Stimulated activated CD8-positive, alpha-beta memory T cell treated with anti-CD3 and anti-CD28 coated beads, Interleukin-15, amount 100 ng/mL, for 24 hours (primary cell): ENCODE data around the gene PLIN1.
A peak's percentile ranks its signal among the peaks of the same experiment; 100 is the strongest.

Experiments used
- DNase-seq: peaks from one replicate; pipeline ENCODE4 v3.0.0-alpha.2; 2020; ENCODE audit warnings: low read depth

PLIN1 gene

DNA sequence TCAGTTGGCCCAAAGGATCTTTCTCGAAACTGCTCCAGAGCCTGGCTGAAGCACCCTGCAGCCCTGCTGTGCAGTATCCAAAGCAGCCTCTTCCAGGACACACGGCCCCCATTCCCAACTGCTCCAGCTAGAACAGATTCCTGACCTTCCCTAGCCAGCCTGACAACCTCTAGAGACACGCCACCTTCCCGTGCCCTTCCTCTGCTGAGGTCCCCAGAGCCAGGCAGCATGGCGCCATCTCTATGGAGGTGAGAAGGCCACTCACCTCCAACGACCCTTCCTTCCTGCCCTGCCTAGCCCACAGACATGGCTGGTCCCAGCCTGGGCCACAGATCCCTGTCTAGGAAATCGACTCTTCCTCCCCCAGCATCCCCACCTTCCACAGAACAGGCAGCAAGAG is 27.0 kb downstream of the PLIN1 start:
- no peak for DNase-seq

DNA sequence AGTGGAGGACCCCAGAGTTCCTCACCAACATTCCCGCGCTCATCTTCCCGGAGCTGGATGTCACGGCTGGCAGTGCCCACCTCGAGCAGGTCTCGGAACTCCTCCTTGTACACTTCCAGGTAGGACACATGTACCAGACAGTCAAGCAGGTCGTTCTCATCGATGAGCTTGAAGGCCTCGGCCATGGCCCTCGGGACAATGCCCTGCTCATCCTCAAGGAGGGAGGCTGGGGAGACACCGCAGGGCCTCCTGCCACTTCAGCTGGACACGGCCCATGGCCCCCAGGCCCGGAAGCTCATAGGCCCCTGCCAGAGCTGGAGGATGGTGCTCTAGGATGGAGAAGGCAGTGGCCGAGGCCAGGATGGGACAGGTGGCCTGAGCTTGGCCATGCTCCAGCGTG is 29.5 kb downstream of the PLIN1 start:
- no peak for DNase-seq

DNA sequence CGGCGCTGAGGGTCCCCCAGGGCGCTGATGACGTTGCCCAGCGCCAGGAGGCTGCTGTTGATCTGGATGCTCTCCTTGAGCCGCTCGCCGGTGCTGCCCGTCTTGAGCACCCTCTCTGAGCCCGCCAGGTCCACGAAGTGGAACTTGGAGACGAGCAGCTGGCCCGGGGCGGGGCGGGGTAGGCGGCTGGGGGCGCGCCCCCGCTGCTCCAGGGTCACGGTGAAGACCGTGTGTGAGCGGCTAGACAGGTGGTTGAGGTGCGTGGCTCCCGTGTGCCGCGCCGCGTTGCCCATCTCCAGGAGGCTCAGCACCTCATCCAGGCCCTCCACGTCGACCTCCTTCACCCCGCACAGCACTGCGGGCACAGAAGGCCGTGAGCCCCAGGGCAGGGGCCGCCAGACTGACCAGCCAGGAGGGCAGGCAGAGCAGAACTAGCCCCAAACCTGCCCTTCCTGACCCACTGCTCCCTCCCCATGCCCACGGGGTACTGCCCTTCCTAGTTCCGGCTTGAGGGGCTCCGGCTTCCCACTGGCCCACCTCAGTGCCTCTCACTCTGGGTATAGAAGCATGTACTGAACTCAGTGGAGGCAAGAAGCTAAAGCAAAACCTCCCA is 30.0 kb downstream of the PLIN1 start:
- no peak for DNase-seq

DNA sequence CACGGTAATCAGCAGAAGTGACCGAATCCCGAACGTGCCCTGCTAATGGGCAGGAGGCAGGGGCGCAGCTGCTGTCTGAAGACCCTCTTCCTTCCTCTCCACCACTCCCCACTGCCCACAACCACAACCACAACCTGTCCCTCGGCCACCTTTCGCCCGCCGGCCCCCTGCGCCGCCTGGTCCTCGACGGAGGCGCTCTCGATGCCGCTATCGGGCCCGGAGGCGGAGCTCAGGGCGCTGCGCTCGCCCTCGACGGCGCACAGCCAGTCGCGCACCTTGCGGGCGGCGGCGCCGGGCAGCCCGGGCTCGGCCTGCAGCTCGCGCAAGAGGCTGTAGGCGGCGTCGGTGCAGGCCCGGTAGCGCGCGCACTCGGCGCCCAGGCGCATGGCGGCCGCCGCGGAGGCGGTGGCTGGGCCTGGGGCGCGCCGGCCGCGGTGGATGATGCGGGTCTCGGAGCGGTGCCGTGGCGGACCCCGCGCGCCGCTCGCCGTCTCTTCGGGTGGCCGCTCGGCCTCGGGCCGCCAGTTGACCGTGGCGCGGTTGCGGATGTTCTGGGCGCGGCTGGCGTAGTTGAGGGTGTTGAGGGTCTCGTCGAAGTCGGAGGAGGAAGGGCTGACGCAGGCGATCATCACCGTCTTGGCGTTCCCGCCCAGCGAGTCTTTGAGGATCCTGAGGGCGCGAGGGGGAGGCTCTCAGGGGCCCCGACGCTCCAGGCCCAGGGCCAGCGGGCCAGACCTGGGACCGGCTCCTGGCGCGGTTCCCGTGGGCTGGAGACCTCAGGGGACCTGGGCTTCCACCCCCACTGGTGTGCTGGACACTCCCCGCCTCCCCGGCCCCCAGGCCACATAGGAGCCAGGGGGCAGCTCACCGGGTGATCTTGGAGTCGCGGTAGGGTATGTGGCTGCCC is 30.8 kb downstream of the PLIN1 start:
- DNase-seq, result no peak

DNA sequence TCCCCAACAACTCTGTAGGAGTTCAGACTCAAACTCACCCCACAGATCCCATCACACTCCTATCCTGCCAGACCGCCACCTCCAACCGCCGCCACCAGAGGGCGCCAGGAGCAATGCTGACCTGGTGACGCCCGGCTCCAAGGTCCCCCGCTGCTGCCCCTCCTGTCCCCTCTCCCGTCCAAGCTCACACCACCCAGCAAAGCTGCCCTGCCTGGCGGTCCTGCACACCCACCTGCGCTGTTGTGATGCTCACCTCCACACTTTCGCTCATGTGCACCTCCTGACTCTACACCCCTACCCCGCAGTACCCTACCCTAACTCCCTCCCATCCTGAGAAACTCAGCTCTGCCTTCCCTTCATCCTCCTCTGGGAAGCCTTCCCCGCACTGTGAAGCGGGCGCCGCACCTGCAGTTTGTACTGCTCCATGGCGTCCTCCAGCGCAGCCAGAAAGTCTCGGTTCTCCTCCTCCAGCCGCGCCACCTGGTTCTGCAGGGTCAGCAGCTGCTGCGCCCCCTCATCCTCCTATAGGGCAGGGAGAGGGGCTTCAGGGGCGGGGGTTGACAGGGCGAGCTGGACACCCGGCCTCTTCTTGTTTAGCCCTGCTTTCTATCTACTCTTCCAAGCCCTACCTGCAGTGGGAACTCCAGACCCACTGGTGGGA is 31.8 kb downstream of the PLIN1 start:
- peak; percentile 55 for DNase-seq

DNA sequence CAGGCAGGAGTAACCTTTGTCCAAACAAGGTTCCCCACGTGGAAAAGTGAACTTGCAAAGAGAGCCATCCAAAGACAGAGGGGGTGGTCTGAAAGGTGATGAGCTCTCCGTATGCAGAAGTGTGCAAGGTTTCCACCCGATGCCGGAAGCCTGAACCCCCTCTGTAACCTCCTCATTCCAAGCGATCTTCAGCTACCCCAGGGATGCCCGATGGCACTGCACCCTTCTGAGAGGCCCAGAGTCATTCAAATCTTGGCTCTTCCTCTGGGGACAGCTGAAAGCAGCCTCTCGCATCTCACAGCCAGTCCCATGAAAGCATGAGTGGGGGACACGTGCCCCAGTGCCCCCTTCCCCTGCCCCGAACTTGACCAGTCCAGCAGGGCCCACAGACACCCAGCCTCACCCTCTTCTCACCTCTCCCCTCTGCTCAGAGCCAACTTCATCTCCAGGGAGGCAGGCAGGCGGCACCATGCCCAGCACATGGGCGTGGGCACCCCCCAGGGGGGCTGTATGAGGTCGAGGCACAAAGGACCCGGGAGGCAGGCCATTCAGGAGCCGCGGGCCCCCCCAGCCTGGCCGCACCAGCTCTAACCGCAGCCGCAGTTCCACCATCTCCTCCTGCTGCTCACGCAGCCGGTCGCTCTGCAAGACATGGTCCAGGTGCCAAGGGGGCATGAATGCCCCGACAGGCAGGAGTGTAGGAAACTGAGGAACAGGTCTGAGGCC is 32.6 kb downstream of the PLIN1 start:
- no peak for DNase-seq

DNA sequence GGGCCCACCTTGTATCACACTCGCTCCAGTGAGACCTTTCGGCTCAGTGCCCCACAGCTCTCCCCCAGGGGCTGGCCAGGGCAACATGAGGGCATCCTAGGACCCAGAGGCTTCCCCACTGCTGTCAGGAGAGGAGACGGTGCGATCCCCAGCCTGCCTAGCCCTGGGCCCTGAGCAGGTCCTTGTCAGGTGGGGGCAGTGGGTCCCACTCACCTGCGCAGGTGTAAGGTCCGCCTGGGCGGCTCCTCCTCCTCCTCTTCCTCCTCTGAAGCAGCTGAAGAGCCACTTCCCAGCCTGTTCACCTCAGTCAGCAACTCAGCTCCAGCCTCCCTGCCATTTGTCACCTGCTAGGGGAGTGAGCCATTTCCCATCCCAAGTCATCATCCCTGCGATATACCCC is 33.5 kb downstream of the PLIN1 start:
- no peak for DNase-seq

DNA sequence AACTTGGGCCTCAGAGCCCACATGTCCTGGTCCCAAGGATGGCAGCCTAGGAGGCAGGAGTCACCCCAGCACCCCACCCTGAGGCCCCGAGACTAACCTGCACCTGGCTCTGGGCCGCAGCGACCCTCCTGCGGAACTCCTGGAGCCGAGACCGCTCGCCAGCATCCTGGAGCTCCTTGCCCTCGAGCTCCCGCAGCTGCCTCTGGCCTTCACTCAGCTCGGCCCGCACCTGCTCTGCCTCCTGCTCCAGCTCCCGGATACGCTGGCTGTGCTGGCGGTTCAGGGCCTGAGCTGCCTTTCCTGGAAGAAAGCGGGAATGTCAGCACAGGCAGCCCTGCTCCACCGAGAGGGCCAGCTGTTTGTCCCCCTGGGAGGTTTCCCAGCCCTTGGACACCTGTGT is 37.1 kb downstream of the PLIN1 start:
- no peak for DNase-seq

DNA sequence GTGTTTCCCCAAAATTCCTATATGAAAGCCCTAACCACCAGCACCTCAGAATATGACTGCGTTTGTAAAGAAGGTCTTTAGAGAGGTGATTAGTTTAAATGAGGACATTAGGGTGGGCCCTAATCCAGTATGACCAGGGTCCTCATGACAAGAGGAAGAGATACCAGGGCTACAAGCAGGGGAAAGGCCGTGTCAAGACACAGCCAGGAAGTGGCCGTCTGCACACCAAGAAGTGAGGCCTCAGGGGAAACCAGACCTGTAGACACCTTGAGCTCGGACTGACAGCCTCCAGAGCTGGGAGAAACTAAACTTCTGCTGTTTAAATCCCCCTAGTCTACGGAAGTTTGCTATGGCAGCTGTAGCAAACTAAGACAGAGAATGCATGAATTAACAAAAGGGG is 38.1 kb downstream of the PLIN1 start:
- no peak for DNase-seq

DNA sequence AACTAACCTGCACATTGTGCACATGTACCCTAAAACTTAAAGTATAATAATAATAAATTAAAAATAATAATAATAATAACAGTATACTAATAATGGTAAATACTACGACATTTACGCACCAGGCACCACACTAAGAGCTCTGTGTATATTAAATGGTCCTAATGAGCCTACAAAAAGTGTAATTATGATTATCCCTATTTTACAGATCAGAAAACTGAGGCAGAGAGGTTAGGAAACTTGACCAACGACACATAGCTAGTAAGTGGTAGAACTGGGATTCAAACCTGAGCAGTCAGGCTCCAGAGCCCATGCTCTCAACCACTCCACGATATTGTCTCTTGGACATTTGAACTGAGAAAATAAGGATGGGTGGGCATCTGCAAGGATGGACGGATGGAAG is 38.9 kb downstream of the PLIN1 start:
- no peak for DNase-seq

DNA sequence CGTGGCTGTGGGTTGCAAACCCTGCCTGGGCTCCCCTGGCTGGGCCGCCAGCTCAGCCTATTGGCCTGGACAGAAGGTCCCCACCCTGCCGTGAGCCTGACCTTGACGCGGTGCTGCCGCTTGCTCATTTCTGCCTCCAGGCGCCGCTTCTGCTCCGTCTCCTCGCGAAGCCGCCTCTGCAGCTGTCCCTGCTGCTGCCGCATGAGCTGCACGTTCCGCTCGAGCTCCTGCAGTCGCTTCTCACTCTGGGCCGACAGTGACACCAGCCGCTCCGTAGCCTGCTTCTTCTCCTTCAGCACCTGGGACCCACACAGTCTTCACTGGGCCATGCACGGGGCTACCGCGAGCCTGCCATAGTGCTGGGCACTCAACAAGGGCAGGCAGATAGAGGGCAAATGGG is 45.6 kb downstream of the PLIN1 start:
- DNase-seq, result no peak

DNA sequence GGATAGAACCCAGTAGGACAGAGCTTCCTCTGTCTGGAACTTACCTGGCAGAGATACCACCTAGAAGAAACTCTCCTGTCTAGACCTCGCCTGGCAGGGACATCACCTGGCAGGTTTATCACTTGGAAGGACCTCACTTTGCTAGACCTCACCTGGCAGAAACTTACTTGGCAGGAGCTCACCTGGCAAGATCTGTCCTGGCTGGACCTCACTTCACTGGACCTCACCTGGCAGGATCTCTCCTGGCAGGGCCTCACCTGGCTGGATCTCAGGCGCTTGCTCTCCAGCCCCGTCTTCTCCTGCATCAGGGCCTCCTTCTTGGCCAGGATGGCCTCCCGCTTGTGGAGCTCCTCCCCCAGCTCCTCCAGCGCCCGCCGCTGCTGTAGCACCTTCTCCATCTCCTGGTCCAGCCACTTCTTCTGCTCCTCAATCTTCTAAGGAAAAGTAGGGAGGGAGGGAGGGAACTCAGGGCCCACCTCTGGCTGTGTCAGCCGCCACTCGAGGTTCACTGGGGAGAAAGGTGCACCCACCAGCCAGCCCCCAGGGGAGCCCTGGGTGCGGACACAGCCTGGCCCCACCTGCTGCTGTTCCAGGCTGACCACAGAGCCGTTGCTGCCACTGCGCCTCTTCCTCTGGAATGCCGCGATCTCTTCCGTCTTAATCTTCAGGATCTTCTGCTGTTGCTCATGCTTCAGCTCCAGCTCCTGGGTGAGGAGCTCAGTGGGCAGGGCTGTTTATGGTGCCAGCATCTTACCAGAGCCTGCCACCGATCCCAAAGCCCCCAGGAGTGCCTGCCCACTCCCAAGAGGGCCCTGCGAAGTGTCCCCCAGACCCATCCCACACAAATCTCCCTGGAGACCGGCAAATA is 46.4 kb downstream of the PLIN1 start:
- no peak for DNase-seq

DNA sequence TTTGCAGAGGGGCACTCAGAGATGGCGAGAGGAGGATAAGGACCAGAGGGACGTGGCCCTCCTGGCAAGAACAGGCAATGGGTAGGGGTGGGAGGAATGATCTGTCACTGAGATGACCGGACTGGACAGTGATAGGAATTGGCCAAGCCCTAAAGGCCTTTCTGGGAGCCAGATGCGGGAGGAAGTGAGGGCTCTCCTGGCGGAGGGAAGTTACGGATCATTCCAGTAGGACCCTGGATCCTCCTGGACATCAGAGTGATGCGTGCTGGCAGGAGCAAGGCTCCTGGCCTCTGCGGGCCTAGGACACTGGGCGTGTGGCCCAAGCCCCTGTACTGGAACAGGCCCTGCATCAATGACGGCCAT is 47.3 kb downstream of the PLIN1 start:
- no peak for DNase-seq

DNA sequence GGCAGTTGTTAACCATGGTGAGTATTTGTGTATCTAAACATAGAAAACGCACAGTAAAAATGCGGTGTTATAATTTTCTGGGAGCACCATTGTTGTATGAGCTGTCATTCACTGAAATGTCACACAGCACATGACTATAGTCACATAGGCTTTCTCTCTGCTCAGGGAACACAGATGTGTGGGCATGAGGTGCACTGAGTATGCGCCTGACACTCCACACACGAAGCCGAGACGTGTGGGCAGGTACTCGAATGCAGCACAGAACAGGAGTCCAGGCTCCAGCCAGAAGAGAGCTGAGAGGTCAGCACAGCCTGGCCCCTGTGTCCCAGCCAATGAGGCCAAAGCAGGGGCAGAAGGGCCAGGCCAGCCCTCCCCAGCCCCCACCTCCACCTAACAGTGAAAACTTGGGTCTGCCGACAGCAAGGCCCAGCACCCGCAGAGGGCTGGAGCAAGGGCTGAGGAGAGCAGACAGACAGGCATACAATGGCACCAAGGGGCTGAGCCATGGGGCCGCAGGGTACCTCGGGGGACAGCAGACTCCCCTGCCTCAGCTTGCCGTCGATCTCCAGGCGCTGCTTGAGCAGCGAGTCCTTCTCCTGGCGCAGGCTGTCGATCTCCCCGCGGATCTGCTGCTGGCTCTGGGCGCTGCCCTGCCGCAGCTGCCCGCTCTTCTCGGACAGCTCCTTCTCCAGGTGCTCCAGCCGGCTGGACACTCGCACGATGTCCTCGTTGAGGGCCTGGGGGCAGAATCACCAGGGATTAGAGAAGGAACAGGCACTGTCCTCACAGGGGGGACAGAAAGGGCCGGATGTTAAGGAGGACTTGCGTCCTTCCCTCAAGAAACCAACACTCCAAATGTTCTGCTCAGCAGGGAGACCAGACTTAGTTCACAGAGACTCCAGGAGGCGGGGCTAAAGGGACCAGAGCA is 47.9 kb downstream of the PLIN1 start:
- no peak for DNase-seq

DNA sequence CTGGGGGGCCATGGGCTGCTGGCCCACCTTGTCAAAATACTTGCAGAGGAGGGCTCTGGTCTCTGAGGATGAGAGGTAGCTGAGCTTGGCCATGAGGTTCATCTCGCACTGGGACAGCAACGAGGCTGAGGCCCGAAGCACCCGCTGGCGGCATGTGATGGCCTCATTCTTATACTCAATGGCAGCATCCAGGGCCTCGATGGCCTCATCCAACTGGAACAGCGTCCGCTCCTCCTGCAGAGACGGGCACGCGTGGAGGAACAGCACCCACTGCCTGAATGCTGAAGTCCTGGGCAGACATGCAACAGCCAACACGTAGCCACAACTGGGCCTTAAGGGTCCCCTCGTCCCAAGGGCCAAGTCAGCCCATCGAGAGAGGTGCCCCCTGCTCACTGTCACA is 48.9 kb downstream of the PLIN1 start:
- no peak for DNase-seq

DNA sequence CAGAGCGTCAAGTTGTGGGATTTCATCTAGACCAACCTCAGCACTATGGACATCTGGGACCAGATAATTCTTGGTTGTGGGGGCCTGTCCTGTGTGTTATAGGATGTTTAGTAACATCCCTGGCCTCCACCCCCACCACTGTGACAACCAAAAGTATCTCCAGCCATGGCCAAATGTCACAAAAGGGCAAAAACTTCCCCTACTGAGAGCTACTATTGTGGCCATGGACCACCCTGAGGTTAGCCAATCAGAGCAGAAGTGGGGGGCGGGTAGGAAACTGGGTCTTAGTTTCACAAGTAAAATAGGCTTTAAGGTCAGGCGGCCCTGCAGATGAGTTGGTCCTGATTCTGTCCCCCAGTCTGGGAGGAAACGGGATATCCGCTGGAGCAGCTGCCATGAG is 49.3 kb downstream of the PLIN1 start:
- DNase-seq, result no peak

DNA sequence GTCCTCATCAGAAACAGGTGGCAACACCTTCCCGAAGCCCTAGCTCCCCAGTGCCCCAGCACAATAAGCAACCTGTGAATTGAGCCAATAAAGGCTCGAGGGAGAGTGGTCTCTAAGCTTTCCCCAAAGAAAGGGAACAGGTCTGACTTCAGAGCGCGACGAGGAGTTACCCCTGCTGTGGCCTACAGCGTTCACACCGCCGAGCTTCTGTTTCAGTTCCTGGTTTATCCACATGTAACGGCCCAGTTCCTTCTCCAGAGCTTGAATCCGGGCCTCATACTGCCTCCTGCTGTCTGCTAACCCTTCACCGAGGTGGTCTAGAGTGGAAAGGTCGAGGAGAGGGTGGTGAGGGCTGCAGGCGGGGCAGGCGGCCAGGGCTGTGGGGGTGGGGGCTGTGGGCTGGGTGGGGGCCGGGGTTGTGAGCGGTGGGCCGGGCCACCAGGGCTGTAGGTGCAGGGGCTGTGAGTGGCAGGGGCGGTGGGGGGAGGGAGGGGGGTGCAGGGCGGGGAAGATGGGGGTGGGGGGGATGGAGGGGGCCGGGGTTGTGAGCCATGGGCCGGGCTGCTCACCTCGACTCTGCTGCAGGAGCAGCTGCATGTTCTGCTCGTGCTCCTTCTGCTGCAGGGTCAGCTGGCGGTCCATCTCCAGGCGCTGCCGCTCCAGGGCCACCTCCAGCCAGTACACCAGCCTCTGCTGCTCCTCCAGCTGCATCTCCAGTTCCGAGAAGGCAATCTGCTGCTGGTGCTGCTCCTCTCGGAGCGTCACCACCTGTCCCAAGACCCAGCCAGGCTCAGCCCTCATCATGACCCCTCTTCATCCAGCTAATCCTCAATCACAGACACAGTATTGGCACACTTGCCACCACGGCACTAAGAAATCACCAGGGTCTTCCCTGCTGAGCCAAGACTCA is 50.1 kb downstream of the PLIN1 start:
- DNase-seq, result no peak

DNA sequence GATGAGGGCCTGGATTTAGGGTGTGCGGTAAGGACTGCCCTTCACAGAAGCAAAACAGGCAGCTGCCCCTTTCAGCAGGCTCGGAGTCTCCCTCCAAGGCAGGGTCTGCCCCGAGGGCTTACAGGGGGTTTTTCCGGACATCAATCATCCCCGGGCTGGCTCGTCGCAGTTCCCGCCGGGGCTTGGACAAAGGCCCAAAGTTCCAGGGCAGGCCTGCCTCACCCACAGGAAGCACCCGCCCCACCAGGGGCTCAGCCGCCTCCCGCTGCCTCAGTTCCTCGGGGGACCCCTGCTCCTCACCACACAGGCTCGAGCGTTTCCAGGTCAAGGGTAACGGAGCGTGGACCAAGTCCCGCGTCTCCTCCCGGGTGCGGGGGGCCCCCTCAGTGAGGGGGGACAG is 50.9 kb downstream of the PLIN1 start:
- no peak for DNase-seq

DNA sequence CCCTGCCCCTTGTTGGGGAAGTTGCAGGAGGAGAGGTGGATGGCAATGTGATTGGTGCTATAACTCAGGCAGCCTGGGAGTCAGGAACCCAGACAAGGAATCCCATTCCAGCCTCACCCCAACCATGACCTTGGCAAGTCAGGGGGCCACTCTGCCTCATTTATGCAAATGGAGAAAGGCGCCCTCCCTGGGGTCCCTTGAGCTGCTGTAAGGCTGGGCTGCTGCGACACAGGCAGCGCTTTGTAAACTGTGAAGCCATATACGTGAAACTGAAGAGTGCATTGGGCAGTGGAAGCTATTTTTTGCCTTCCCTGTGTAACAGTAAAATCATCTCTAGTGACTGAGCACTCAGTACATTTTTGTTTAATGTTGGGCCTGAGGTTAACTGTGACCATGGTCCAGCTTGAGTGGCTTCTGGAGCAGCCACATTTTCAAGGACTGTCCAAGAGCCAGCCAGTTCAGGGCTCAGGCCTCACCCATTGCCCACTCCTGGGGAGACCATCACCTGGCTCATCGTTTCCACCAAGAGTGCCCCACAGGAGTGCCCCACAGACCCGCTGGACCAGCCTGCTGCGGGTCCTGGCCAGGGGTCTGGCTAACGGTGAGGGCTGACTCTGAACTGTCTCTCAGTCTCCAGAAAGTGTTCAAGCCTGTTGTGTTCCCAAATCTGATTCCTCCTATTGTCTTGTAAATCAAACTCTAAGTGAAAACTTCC is 51.8 kb downstream of the PLIN1 start:
- no peak for DNase-seq
